Hippocampal formation (tissue), 2 donors: ENCODE data around the gene CELF6.
"Not testable (repeated sequence)": the region's sequence is repeated elsewhere in the genome, so short reads cannot be mapped to it uniquely, and the experiment has no call there.

Source experiments
- DNase-seq, 2 donors: peaks; one replicate each; lab custom pipeline; 2025; lab: John Stamatoyannopoulos, UW

CELF6 gene

DNA sequence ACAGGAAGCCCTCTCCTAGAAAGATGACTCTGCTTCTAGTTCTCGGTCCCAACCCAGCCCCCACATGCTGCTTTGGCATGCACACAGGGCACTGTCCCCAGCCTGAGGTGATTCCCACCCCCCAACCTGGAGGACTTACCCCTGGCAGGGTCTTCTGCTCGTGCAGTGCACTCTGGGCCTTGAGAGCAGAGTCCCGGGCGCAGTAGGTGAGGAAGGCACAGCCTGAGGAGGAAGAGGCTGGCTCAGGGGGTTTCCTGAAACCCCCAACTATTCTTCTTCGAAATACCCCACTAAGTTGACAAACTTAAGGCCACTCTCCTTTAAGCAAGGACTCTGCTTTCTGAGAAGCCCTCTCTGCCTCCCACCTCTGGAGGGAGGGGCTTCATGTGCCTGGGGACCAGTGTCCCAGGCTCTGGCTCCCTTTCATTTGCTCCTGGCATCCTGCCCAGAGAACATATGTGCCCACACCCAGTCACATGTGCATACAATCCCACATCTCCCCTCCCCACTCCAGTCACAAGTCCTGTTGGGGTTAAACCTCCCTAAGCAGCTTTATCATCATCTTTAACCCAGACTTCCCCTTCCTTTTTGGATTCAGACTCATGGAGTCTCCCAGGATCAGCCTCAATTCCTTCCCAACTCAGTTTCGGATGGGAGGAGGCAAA is 4.1 kb downstream of the CELF6 start:
- no peak for DNase-seq

DNA sequence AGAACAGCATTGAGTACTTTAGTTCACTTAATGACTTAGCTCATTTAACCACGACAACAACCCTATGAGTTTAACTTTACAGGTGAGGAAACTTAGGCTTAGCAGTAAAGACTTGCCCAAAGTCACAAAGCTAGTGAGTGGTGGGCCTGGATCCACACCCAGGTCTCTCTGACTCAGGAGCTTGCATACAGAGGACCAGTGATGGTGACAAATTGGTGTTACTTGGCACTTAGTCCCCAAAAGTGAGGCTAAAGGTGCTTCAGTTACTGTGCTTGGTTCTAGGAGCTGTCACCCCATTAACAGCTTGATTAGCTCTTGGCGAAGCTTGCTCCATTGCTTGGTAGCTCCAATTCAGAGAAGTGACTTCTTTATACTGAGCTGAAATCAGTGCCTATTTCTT is 6.1 kb downstream of the CELF6 start:
- no peak for DNase-seq

DNA sequence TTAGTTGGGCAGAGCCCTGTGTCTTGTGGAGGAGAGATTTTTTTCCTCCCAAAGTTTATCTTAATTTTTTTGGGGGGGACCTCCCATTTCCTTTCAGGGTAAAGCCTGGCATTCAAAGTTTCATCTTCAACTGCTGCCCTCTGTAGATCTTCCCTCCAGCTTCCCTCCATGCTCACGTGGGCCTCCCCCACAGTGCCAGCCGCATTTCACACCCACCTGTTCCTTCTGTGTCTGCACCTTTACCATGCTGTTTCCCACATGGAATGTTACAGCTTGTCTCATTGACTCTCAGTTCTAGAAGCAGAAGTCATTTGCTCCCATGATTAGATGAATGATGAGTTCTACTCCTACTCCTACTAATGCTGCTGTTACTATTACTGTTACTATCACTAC is 6.5 kb downstream of the CELF6 start:
- DNase-seq, result no peak

DNA sequence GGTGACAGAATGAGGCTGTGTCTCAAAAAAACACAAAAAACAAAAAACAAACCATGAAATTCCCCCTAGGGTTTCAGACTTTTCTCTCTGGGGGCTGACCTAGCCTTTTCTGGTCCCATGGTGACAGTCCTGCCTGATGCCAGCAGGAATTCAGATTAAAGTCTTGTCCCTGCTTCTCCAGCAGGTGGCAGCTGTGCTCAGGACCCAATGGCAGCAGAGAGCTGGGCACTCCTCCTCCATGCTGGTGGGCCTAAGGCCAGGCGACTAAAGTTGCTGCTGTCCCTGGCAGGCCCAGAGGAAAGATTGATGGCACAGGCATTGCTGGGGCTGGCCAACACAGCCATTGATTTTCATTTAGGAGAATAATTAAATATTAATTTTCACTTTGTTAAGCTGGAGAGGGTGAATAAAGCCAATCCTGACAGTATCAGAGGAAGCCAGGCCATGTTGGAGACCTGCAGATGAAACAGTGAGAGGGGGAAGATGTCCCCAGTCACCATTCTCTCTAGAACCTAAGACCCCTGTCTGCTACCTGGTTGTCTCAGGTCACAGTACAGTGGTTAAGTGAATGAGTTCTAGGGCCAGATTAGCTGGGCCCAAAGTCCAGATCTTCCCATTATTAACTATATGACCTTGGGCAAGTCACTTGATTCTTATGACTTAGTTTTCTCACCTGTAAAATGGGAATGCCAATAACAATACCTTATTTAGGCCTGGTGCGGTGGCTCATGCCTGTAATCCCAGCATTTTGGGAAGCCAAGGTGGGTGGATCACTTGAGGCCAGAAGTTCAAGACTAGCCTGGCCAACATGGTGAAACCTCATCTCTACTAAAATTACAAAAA is 7.1 kb downstream of the CELF6 start:
- DNase-seq, result peak in 1 of 2 donors; percentile 37

DNA sequence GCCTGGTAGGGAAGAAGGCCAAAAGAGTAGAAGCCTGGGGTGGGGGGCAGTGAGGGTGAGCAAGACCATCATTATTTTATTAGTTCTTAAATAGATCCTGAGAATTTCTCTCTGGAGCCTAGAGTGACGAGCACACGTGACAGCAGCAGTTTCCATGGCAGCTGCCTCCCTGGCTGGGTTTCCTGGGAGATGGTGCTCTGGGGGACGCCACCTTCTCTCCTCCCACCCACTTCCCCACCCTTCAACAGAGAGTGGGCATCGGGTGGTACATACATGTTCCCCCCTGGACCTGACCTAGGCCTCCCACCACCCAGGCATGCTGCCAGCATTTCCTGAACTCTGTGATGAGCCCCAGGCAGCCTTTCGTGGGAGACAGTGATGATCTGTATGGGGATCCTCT is 12.9 kb downstream of the CELF6 start:
- DNase-seq, result no peak

DNA sequence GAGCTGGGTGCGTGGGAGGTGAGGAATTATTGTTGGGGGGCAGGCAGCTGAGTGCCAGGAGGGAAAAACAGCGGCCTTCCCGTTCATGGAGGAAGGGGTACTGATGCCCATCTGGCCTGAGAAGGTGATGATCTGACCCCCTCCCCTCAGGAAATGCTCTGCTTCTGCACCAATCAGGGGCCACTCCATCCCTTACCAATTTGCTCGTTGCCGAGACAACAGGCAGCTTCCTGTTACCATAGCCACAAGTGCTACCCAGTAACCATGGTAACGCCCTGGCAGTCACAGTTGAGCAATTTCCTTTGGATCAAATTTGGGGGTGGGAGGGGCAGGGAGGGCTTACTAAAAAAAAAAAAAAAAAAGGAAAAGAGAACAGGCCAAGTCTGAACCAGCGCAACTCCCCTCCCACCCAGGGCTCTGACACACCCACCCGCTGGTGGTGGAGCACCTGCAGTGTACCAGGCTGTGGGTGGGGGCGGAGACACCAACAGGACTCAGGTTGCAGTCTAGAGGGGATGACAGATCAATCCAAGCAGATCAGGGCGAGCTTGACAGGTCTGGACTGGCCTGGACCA is 13.7 kb downstream of the CELF6 start:
- peak in 1 of 2 donors; percentile 31 for DNase-seq

DNA sequence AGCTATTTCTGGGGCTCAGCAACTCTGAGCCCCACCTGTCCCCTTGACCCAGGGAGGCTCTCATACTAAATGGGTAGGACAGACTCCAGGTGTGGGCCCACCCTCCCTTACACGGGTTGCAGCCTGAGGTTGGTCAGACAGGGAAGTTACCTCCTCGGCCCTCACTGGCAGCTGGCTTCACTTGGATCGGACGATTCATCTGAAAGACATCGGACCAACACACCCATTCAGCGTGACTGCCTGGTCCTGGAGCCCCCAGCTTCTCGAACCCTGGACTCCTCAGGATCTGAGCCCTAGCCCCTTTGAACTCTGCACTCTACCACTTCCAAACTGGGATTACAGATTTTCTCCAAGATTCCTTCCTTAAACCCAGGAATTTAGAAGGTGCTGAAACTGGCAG is 15.4 kb downstream of the CELF6 start:
- DNase-seq, result no peak

DNA sequence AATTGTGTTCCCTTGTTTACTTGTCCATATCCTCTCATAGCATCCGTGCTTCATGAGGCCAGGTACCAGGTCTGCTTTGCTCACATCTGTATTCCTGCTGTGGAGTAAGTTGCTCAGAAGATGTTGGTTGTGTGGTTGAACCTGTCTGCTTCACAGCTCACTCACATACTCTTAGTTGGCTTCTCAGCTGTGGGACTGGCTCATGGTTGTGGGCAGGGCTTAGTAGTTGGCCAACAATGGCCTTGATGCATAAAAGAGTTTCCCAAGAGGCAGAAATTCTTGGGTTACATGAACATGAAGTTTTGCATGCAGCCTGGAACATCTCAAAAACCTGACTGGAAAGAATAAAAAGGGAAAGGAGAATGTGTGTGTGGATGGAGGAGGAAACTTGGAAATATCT is 17.0 kb downstream of the CELF6 start:
- no peak for DNase-seq

DNA sequence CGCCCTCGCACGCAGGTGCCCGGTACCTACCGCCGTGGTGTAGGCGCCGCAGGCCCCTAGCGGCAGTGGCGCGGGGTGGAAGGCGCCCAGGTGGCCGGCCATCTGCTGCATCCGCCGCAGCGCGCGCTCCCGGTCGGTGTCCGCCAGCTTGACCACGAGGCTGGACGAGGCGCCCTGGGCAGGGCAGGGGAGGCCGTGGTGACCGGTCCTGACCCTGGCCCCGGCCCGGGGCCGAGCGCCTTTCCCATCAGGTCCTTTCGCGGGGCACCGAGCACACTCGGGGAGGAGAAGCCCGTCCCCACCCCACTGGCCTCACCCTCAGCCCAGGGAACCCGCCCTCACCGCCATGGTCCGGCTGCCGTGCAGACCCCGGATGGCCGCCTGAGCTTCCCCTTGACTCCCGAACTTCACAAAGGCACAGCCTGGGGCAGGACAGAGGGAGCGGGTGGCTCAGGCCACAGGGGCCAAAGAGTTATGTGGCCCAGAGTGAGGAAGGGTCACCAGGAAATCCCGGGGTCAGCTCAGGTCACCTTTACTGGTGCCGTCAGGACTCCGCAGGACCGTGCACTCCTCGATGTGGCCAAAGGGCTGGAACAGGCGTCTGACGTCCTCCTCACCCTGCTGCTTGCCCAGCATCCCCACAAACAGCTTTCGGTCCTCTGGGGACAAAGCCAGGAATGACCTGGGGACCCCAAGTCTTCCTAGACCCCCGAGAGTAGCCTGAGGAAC is 30.2 kb downstream of the CELF6 start:
- DNase-seq, result no peak

DNA sequence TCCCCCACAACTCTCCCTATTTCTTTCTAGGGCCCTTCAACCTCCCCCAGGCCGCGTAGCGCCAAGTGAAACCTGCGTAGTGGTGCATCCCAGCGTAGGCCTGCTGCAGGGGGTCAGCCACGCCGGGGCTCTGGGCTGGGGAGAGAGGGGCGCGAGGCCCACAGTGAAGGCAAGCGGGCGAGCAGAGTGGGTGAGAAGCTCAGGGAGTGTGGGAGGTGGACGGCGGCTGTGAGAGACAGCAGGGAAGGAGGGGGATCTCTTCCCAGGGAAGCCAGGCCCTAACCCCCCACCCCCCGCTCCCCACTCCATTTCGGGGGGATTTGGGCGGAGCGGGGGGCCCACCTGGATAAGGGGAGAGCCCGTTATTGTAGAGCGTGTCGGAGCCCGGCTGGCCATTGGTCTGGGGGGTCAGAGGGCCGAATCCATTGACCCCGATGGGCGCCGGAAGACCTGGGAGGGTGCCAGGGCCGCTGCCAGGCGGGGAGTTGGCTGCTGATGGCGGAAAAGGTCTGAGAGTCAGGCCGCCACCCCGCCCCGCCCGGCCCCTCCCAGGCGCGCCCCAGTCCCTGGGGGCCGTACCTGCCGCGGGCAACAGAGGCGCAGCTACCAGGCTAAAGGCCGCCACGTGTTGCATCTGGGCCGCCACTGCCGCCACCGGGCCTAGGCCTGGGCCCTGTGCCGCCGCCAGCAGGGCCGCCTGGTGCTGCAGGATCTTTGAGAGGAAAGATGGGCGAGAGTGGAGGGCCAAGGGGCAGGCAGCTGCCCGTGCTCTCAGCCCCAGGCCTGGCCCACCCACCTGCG is 31.0 kb downstream of the CELF6 start:
- no peak for DNase-seq

DNA sequence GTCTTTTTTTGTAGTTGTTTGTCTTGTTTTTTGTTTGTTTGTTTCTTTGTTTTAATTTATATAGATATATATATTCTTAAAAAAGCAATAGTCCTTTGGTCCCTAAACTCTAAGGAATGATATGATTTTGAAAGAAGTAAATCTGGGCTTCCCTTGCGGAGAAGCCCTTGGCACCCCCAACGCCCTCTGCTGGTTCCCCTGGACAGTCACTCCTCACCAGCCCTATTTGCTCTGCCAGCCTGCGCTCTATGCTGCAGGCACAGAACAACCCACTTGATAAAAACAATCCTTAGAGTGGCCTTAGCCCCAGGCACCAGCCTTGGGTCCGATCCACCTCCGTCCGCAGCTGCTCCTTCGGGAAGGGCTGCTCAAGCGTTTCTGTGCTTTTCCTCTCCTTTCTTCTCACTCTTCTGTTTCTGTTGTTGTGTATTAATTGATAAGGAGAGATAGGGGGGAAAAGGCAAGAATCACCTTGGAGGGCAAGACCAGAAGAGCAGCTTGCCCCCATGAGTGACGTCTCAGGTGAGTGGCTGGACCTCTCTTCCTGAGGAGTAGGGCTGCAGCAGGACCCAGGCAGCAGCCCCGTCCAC is 33.9 kb downstream of the CELF6 start:
- no peak for DNase-seq

DNA sequence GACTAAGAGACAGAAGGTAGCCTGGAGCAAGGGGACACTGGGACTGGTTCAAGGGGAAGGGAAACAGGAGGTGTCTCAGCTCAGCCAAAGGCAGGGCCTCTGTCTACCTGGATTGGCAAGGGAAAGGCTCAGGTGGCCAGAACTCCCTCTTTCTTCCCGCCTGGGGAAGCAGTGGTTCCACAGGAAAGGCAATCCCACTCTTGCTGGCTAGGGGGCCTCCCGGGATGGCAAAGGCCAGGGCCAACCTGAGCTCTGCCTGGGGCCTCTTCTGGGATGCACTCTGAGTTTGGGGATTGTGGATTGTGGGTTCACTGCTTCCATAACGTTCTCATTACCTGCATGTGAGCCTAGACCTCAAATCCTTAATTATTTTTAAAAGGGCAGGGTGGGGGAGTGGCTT is 34.6 kb downstream of the CELF6 start:
- no peak for DNase-seq

DNA sequence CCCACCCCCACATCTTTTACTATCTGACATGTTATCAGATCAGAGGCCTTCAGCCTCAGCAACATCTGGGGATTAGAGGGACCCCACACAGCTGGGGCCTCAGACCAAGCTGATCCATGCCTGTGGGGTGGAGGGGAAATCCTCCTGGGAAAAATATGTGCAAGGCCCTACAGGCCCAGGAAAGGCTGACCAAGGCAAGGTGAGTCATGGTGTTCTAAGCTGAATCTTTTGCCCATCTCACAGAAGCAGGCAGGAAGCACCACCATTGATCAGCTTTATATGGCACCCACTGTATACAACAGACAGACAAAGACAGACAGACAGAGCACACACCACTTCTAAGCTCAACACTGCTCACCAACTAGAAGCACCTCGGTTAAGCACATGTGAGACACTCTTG is 35.2 kb downstream of the CELF6 start:
- DNase-seq, result no peak

DNA sequence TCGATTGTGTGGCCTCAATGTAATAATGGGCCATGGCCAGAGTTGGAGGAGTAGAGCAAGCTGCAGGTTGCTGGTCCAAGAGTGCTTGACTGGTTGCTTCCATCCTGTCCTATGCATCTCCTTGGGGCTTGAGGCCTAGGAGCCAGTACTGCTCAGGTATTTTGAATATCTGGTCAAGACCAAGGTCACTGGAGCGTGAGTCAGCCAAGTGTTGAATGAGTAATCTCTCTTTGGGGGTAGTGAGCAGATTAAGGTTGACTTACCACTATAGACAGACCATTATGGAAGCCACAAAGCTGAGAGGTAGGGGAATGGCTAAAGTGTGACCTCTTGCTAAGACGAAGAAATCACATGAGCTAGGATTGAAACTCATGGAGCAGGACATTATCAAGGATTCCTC is 38.2 kb downstream of the CELF6 start:
- DNase-seq, result no peak

DNA sequence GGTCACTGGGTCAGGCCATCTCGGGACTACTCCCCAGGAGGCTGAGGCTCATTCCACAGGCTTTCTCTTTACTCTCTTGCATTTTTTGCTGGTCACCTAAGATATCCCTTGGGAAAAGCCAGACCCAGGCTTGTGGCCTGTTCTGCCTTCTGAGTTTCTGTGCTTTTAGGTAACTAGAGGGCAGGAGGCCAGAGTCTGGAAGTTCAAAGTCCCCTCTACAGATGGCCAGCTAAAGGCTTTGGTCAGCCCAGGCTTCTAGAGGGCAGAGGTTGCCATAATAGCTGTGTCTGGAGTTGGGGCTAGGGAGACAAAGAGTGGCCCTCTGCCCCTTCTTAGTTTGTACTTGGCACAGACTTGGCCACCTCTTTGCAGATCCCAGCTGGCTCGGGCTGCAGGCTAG is 39.2 kb downstream of the CELF6 start:
- DNase-seq, result no peak

DNA sequence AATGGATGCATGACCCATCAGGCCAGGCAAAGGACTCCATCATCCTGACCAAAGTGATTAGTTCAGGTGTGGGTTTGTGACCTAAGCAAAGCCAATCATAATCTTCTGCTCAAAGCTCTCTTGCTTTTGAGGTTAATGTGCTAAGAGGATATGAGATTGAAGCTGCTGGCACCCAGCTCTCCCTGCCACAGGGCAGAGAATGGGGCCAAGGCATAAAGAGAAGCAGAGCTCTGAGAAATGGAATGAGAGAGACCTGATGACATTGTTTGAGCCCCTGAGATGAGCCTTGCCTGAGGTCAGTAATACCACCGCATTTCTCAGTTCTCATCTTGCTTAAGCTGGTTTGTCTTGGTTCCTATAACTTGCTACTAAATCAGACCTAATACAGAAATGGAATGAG is 41.2 kb downstream of the CELF6 start:
- DNase-seq, result no peak

DNA sequence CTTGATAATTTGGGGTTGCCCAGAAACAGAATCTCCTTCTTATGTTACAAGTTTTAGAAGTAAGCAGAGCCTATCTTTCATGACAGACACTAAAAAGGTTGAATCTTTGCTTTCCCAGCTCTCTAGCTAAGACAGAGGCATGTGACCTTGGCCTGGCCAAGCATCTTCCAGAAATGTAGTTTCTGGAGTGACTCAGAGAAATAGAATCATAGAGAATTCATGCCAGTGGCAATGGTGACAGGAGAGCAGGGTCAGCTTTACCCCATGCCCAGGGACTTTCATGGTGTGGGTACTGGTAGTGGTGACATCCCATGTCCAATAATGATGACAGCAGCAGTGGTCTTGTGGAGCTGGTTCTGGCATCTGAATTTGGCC is 43.6 kb downstream of the CELF6 start:
- DNase-seq, result no peak

DNA sequence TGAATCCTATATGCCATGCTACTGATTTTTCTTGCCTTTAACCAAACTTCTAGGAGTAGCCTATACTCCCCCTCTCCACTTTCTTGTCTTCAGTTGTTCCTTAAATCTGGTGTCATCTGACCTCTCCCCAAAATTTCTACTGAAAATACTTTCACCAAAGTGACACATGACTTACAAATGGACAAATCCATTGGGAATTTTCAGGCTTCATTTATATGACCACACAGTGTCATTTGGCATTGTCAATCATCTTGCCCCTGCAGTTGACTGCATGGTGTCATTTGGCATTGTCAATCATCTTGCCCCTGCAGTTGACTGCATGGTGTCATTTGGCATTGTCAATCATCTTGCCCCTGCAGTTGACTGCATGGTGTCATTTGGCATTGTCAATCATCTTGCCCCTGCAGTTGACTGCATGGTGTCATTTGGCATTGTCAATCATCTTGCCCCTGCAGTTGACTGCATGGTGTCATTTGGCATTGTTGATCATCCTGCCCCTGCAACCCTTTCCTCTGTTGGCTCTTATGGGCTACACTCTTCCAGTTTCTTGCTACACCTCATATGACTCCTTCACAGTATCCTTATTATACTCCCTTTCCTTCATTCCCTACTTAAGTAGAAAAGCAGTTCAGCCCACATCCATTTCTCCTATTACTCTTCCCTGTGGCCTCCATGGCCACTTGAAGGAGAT is 44.2 kb downstream of the CELF6 start:
- not testable (repeated sequence) for DNase-seq

DNA sequence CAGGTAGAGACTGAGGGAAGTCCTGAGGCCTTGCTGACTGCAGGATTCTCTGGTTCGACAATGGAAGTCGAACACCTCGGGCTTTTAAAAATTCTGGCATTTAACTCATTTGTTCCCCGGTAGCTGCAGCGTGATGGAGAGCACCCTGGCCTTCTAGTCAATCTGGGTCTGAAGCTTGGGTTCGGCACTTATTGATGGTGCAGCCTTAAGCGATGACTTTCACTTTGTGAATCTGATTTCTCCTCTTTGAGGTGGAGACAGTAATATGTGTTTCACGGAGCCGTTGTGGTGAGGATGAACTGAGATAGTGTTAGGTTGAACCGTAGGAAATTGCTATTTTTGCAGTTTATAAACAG is 47.0 kb downstream of the CELF6 start:
- DNase-seq, result no peak

DNA sequence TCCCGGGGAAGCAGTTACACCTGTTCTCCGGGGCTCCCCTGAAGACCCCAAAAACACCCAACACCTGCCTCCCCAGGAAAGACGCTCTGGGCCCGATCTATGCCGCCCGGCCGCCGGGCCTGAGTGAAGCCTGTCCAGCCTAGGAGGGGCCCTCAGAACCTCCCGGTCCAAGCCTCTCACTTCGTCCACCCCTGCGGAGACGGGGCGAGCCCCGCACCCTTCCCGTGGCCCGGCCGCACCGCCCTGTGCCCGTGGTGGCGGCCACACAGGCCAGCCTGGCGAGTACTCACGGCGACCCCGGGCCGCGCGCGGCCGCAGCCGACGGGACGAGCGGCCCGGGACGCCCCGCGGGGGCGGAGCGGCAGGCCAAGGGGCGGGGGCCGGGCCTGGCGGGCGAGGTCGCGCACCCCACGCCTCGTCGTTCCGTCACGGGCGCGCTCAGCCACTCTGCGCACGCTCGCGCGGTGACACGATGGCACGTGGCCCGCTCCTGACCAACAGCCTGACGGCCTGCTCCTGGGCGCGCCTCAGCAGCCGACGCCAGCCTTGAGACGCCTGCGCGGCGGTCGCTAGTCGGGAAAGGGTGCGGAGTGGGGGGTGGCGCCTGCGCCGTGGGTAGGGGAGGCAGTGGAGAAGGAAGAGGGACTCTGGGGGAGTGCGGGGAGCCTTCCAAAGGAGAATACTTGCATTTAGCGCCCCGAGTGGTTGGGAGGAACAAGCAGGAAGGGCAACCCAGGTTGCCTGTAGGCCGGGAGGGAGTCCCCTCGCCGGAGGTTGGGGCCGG is 47.6 kb downstream of the CELF6 start, which contains the start of gene PARP6:
PARP6 (minus strand) TSS at position 342 of the 784 bp plus-strand sequence. CDS start 5,077 bp downstream, outside the sequence.
- DNase-seq, result peak; percentile 97 to 98
